NK-92 (cell line): ENCODE measurements around the gene HECTD1.
"Not testable (repeated sequence)": the region's sequence is repeated elsewhere in the genome, so short reads cannot be mapped to it uniquely, and the experiment has no call there.

Experiments
- DNase-seq: peaks from one replicate; lab custom pipeline; 2025; ENCODE audit not compliant: unreplicated experiment; lab: John Stamatoyannopoulos, UW

HECTD1 gene

DNA sequence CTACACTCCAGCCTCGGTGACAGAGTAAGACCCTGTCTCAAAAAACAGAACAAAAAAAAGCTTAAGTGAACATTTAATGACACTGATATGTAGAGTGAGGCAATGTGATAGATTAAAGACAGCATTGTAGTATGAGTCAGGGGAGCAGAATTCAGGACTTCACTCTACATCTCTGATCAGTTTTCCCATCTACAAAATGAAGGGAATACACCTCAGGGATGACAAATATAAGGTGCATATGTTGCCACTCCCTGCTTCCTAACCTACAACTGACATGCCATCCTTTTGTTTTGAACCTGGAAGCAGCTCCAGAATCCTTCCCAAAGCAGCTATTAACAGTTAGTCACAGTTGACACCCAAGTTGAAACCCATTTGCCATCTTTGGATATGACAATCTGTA, 150.6 kb downstream of the HECTD1 start:
- no peak for DNase-seq

DNA sequence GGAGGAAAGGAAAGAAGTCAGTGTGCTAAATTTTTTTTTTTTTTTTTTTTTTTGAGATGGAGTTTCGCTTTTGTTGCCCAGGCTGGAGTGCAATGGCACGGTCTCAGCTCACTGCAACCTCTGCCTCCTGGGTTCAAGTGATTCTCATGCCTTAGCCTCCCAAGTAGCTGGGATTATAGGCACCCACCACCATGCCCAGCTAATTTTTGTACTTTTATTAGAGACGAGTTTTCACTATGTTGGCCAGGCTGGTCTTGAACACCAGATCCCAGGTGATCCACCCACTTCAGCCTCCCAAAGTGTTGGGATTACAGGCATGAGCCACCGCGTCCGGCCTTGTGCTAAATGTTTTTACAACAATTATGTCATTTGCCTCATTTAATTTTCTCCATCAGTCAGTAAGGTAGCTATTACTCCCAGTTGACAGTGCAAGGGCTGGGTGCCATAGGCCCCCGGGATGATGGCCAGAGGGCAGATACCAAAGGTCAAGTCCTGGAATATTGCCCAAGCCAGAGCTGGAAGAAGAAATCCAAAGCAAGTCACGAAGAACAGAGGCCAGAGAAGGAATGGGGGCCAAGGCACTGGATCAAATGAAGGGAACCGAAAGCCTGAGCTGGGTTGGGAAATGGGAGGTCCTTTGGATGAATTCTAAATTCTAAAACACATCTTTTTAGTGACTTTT, 154.5 kb downstream of the HECTD1 start:
- DNase-seq: not testable (repeated sequence)

DNA sequence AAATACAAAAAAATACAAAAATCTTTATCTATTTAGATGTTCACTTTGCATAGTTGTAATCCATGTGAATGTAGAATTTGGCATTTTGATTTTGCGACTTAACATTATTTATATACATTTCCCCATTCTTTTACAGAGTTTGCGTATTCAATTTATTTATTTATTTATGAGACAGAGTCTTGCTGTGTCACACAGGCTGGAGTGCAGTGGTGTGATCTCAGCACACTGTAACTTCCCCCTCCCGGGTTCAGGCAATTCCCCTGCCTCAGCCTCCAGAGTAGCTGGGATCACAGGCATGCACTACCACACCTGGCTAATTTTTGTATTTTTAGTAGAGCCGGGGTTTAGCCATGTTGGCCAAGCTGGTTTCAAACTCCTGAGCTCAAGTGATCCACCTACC, 156.1 kb downstream of the HECTD1 start:
- no peak for DNase-seq

DNA sequence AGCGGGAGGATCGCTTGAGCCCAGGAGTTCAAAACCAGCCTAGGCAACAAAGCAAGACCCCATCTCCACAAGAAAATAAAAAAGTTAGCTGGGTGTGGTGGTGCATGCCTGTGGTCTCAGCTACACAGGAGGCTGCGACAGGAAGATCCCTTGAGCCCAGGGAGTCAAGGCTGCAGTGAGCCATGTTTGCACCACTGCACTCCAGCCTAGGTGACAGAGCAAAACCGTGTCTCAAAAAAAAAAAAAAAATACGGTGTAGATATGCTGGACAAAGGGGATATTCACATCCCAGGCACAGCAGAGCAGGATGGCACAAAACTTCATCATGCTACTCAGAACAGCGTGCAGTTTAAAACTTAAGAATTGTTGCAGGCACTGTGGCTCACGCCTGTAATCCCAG, 156.6 kb downstream of the HECTD1 start:
- no peak for DNase-seq
